ENCODE measurements around the gene CHMP6.

The CHMP6 gene

GRCh38 chr17:80992077-80992947 is 671 bp downstream of the CHMP6 start:
- no peak for DNase-seq (ENCODE audit: low read depth in 2 of 2)

- DNase-seq (ENCODE audit: low read depth in 2 of 2), result no peak
Measured at GRCh38 chr17:80992948-80993624, 1.4 kb downstream of the CHMP6 start.

- DNase-seq (ENCODE audit: low read depth in 2 of 2), result no peak
Measured at GRCh38 chr17:80995131-80995530, 3.5 kb downstream of the CHMP6 start.

GRCh38 chr17:80996422-80997305 is 5.0 kb downstream of the CHMP6 start:
- DNase-seq (ENCODE audit: low read depth in 2 of 2), result no peak

- DNase-seq (ENCODE audit: low read depth in 2 of 2), result no peak
Measured at GRCh38 chr17:80997424-80998117, 5.9 kb downstream of the CHMP6 start.

GRCh38 chr17:80998118-80998747 is 6.6 kb downstream of the CHMP6 start:
- no peak for DNase-seq (ENCODE audit: low read depth in 2 of 2)

- DNase-seq (ENCODE audit: low read depth in 2 of 2), result no peak
Measured at GRCh38 chr17:80998748-80999535, 7.3 kb downstream of the CHMP6 start.

- no peak for DNase-seq (ENCODE audit: low read depth in 2 of 2)
Measured at GRCh38 chr17:80999536-81000333, 8.1 kb downstream of the CHMP6 start.

GRCh38 chr17:81000334-81000630 is 8.6 kb downstream of the CHMP6 start:
- no peak for DNase-seq (ENCODE audit: low read depth in 2 of 2)

- DNase-seq (ENCODE audit: low read depth in 2 of 2), result no peak
Measured at GRCh38 chr17:81000631-81001357, 9.2 kb downstream of the CHMP6 start.

- DNase-seq (ENCODE audit: low read depth in 2 of 2), result no peak
Measured at GRCh38 chr17:81002013-81002384, 10.4 kb downstream of the CHMP6 start.

GRCh38 chr17:81002409-81003361 is 11.0 kb downstream of the CHMP6 start:
- DNase-seq (ENCODE audit: low read depth in 2 of 2), result peak; percentile 20 to 30

GRCh38 chr17:81003711-81004475 is 12.3 kb downstream of the CHMP6 start:
- no peak for DNase-seq (ENCODE audit: low read depth in 2 of 2)

- no peak for DNase-seq (ENCODE audit: low read depth in 2 of 2)
Measured at GRCh38 chr17:81006891-81007290, 15.2 kb downstream of the CHMP6 start.

- no peak for DNase-seq (ENCODE audit: low read depth in 2 of 2)
Measured at GRCh38 chr17:81008140-81008539, 16.5 kb downstream of the CHMP6 start.

GRCh38 chr17:81009136-81009535 is 17.5 kb downstream of the CHMP6 start:
- DNase-seq (ENCODE audit: low read depth in 2 of 2), result no peak

- no peak for DNase-seq (ENCODE audit: low read depth in 2 of 2)
Measured at GRCh38 chr17:81010935-81011334, 19.3 kb downstream of the CHMP6 start.
